Brain pericyte (primary cell): ENCODE measurements around the gene TMEM253.

Source experiments
- DNase-seq: peaks from one replicate; pipeline ENCODE4 v3.0.0-alpha.2; 2012; ENCODE audit warnings: low read depth, low spot score

TMEM253 gene

DNA sequence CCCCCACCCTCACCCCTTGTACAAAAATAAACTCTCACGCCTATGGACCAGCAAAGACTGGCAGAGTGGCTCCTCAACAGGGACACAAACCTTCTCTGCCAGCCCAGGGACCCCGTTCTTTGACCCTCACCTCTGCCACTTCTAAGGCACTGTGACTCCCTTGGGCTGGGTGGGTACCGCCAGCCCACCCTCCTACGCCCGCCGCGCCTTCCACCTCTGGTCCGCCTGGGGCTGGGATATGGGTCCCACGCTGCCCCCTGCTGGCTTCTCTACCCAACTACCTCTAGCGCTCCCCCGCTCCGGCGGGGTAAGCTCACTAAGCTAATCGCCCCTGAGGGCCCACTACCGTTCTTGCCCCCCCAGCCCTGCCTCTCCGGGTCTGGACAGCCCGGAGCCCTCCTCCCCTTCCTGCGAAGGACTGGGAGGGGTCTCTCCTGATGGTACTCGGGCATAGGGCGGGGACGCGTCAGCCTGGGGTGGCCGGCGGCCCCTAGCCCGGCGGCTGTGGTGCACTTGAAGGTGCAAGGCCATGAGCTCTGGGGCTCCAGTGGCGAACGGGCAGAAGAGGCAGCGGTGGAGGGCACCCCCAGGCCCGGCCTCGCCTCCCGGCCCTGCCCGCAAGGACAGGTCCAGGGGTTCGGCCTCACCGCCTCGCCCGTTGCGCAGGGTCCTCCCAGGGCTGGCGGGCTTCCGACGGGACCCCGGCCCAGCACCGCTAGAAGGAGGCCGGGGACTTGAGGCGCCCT, 10.5 kb upstream of the TMEM253 start:
- DNase-seq, result no peak

DNA sequence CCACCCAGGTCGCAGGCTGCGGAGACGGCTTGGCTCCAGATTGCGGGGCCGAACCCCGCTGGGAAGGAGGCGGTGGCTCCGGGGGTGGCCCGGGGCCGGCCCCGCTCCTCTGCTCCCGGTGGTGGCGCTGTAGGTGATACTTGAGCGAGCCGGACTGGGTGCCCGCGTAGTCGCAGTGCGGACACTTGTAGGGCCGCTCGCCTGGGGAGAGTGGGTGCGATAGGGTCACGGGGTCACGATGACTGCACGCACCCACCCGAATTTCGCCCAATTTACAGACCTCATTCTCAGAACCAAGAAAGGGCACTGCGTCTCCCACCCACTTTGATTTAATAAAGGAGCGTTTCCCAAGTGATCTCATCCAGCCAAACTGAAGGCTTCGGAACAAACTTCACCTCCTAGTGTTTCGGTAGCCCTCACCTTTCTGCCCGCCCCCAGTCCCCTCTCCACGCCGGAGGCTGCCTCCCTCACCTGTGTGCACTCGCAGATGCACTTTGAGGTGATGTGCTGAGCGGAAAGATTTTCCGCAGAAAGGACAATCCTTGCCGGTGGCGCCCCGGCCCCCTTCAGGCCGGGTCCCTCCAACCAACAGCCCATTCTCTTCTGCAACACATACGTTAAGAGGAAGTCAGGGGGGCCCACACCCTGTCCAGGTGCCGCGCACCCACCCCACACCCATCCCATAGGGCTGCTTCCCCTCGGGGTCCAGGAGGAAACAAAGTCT, 9.8 kb upstream of the TMEM253 start:
- no peak for DNase-seq

DNA sequence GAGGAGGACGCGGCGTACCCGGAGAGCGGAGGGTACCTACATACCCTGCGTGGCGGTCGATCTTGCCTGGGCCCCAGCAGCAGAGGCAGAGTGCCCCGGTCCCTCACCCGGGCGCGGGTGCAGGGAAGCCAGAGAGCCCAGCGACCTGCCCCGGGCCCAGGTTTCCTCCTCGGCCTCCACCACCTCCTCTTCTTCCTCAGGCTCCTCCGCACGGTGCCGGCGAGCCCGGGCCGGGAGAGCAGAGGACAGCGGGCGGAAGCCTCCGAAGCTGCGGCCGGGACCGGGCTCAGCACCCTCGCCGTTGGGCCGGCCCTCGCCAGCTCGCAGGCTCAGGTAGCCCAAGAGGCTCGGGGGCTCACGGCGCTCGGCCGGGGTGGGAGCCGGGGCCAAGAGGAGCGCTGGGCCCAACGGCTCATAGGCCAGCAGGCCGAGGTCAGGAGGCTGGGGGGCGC, 9.0 kb upstream of the TMEM253 start:
- DNase-seq, result no peak

DNA sequence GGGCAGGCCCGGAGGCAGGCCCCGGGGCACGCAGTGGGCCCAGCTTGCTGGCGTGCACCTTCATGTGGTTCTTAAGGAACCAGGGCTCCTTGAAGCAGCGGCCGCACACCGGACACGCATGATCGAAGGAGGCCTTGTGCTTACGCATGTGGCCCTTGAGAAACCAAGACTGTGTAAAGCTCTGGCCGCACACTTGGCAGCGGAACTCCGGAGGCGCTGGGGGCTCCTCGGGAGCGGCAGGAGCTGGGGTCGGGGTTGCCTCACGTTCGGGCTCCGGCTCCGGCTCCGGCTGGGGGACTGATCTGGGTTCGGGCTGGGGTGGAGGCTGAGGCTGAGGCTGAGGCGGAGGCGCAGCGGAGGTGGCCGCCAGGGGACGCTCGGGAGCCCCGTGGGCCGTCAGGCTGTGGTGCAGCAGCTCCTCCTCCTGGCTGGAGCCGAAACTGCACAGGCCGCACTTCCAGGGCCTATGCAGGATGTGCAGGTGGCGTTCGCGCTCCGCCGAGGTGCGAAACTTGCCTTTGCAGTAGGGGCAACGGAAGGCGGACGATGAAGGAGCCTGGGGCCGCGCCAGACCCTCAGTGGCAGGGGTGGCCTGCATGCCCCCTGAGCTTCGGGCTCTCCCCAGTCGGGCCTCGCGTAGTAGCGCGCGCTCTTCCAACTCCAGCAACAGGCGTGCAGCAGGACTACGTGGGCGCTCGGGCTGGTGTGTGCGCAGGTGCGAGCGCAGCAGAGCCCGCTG, 8.4 kb upstream of the TMEM253 start:
- DNase-seq, result no peak

DNA sequence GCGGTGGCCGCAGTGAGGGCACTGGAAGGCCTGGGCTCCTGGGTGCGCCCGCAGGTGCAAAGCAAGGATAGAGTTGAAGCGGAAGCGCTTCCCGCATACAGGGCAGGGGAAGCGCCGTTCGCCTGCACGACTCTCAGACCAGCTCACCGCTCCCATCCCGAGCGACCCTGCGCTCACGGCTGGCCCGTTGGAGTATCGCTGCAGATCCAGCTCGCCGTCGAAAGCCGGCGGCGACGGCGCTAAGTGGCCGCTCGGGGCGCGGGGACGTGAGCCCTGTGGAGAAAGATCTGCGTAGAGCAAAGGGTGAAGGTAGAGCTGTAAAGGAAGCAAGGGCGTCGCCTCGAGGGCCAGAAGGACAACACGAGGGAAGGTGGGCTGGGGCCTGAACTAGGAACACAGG, 7.8 kb upstream of the TMEM253 start:
- no peak for DNase-seq

DNA sequence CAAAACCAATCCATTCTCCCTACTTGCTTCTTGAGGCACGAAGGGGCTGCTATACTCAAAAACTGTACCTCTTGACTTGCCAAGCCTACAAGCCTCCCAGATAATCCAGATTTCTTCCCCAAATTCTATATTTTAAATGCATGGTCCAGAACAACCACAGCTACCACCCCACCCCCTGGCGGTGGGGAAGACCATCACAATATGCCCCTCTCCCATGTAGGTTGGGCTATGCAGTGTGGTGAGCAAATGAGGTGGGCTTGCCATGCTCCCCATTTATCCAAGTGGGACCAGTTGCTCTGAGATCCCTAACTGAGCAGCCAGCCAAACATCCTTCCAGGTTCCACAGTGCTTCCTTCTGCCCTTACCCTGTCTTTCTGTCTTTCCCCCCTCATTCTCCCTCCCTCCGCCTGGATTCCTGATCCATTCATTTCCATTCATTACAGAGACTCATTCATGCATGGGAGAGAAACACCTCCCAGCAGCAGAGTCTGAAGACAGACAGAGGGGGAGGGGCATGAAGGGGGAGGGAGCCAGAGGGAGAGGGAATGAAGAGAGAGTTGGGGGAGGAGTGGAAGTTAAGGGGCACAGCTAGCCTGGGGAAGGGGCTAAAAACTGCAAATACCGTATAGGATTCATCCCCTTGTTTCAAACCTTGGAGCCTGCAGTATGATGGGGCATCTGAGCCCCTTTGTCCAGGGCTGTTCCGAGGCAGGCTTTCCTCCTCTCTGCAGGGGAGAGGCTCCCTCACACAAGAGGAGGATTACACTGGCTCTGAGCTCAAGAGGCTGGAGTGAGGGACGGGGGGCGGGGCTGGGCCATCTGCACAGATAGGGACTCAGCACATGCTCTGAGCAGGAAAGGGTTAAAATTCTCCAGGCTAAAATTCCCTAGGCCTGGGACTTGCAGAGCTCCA, 6.8 kb upstream of the TMEM253 start:
- DNase-seq, result no peak

DNA sequence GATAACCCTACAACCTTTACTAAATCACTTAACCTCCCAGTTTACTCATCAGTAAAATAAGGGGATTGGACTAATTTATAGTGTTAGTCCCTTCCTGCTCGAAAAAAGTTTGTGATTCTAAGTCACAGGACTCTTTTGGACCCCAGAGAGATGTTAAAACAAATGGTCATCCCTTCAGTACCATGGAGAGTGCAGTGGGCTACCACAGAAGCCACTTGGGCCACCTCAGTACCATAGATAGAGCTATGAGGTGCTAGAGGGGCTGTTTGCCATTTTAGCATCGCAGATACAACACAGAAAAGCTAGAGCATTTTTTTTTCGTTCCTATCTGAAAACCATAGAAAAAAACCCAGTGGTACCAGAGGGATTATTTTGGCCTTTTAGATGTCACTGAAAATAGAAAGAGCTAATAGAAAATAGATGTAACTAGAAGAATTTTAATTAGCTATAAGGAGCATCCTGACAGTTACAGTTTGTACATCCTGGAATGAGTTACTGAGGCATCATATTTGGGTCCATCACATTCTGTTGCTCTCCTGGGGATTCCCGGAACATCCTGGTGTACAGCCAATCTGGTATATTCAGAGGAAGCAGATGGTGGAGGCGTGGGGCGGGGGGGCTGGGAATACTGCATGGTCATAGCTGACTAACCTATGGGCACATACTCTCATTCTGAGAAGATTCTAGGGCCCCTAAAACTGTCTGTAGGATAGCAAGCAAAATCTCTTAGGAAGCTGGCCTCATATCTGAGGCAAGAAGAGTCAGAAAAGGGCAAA, 5.2 kb upstream of the TMEM253 start:
- no peak for DNase-seq

DNA sequence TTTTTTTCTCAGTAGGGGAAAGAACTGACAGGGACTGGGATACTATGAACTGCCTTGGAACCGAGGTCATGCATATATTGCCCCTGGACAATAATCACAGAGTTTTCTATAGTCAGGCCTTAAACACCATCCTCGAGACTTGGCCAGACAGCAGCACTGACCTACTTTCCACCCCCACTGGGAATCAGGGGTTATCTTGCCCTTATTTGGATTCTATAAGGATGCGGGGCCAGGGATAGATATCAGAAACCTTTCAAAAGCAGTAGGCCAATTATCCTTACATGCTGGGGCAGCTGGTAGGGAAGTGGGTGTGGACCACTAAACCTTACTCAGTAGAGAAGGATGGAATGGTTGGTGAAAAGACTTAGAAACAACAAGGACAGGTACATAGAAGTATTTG, 4.4 kb upstream of the TMEM253 start:
- no peak for DNase-seq

DNA sequence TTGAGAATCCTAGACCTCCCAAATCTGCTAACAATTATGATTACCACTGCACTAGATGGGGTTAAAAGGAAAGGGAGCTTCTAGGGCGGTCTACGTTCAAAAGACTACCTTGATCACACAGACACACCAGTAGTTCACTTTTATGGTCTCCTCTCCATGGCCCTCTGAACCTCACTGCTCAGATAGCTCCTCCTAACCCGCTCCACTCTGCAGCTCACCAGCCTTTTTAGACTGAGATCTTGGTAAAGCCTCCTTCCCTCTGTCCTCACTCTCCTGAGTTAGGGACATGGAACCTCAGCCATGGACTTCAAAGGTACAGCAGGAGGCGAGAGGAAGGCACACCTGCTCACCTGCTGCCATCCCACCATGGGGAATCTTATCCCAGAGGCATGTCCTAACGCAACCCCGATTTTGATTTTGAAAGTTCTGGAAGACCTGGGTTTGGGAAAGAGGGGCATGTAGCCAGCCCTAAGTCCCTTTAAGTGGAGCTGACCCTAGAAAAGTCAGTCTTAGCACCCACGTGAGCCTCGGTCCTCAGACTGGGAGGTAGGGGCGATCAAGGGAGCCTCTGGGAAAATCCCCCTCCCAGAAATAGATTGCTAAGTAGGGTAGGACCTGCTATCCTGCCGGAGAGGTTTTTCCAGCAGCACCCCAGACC, 3.8 kb upstream of the TMEM253 start:
- no peak for DNase-seq

DNA sequence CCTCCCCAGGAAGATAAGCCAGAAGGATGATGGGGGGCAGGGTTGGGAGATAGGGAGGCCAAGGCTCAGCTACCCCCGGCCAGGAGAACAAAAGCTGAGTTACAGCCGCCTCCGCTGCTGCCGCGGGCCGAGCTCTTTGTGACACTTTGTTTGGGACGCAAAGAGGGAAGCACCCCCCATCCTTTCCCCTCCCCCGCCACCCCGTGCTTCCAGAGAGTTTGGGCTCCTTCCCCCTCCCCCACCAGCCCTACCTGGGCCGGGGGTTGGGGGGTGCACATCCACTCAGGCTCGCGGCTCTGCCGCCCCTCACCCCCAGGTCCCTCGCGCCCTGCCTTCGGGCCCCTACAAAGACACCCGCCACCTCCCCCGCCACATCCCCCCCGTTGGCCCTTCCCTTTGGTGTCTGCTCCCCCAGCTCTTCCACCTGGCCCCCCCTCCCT, 3.2 kb upstream of the TMEM253 start:
- no peak for DNase-seq

DNA sequence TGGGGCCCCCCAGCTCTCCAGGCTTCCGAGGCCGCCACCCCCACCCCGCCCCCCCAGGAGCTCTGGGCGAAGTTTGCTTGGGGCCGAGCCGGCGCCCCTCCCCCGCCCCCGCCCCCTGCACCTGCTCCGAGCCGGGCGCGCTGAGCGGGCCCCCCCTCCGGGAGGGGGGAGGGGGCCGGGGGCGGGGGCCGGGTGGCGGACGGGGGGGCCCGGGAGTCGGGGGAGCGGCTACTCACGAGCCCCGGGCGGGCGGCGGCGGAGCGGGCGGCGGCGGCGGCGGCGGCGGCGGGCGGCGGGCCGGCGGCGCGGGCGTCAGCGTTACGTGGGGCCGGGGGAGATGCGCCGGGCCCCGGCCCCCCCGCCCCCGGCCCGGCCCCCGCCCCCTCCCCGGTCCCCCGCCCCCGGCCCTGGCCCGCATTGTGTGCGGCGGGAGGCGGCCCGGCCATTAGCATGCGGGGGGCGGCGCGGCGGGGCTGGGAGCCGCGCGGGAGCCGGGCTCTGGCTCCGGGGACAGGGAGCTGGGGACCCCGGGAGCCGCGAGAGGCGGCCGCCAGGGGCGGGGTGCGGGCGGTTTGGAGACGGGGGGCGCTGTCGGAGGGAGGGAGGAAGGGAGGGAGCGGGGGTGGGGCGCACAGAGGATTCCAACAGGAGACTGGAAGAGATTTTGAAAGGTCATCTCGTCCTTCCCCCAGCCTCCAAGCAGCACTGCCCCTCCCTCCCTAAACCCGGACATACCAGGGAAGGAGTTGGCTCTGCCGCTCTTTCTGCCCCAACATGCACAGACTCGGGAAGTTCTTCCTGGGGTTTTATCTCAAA, 2.6 kb upstream of the TMEM253 start, which contains the start of gene ZNF219:
TSS of gene ZNF219 (minus strand) at position 580 of the 816 bp plus-strand sequence. CDS start 5,064 bp downstream, outside the sequence.
- DNase-seq, result no peak

DNA sequence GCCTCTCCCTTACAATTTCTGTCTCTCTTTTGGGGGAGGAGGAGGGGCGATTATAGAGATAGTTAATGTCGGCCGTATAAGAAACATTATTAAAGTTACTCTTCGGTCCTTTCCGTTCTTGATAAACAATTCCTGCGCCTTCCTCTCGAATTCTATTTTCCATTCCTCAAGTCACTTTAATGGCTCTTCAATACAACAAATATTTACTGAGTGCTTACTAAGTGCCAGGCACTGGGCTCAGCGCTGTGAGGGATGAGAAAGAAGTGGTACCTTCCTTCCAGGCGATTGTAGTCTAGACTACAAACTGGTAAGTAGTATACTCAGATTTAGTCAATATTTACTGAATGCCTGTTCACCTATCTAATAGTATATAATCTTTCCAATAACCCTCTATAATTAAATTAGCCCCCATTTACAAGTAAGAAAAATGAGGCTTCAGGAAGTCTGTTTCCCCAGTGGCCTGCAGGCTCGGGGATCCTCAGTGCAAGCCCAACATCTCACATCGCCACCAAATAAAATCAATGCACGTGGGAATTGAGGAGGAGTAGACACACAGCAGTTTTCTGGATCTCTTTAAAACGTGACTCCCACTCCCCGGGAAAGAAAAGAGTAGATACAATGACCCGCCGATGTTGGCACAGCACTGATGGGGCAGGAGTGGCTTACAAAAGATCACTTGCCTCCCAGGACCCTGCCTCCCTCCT, 1.8 kb upstream of the TMEM253 start:
- DNase-seq, result no peak

DNA sequence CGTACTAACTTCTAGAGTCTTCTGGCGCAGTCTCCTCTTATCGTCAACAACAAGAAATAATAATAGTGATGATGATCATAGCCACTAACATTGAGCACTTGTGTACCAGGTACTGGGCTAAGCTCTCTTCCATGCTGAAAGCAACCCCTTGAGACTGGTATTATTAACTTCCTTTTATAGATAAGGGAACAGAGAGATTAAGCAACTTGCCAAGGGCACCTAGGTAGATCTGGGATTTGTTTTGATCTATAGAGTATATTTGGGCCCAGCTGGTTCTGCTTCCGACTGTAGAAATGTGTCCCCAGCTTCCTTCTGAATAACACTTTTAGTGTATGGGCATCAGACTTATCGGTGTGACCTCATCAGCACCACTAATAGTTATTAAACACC, 1.3 kb upstream of the TMEM253 start:
- no peak for DNase-seq

DNA sequence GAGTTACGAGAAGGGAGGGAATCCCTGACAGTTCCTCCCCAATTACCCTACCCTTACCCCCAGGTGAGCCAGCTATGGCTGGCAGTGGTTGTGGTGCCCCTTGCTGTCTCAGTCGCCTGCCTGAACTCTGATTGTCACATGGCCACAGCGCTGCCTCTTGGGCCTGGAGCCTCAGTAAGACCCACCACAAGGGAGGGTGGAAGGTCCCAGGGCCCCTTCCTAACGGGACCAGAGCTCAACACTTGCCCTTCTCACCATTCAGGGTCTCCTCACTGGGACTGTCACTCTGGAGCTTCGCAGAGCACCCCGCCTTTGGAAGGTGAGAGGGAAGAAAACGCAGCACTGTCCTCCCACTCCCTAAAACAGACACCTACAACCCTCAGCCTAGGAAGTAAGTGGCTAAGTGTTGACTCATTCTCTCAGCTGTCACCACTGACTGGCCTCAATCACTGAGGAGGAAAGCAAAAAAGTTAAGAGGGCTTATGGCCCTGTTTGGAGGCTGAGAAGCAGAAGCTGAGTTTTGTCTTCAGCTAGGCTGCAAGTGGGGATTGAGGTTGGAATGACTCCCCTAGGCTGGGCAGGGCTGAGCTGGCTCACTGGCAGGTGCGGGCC, 1.0 kb downstream of the TMEM253 start:
- DNase-seq, result no peak

DNA sequence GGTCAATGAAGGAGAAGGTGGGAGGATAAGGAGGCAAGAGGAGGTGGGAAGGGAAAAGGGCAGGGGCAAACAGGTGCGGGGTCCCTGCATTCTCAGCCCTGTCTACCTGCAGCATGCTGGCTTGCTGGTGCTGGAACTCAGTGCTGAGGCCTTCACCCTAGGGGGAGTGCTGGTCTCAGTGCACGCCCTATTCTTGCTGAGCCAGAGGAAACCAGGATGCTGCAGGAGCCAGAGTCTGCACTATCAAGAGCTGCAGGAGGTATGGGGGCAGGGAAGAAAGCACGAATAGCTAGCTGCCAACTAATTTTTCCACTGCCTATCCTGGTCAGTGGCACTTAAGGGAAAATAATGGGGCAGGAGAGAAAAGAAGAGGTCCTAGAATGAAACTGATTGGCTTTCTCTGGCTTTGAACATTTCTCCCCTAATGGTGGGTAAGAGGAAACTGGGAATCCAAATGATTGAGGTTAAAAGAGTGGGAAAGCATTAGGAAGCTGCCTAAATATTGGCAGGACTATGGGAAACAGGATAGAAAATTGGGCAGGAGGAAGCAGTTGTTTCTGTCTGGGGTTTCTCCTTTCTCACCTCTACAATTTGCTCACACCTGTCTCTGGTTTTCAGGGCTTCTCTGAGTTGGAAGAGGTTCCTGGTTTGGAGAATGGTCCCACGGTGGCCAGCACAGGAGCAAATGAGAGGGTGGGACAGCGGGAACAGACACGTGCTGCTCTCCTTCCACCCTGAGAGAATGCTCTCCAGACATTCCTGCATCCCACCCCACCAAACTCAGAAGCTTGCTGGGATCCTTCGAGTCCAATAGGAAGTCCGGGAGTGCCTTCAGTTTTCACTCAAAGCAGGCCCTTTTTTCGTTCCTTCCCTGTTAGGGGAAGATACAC, 1.9 kb downstream of the TMEM253 start:
- no peak for DNase-seq

DNA sequence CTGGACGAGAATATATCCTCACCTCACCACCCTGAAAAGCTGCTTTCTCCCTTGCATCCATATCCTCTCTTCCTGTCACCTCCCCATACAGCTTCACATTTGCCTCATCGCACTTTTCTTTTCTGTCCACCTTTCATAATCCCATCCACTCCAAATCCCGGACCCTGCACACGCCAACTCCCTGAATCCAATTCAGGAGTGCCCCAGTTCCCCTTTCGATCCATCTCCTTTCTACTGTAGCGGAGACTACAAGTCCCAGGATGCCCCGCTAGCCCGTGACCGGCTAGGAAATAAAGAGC, 2.5 kb downstream of the TMEM253 start:
- no peak for DNase-seq
